Cardiac muscle cell (in vitro differentiated cells and primary cell): ENCODE measurements around the gene SEC61B. TPM values are rescaled to one million over a fixed set of nuclear protein-coding genes. Genes with fewer than 3 reads are reported as not detected.
"Not testable (repeated sequence)": the region's sequence is repeated elsewhere in the genome, so short reads cannot be mapped to it uniquely, and the experiment has no call there.

ENCODE experiments used
- DNase-seq, 2 donors: peaks; one replicate each; pipeline versions ENCODE4 v3.0.0 to v3.0.0-alpha.2; 2010 to 2017; ENCODE audit warnings: low read depth in 1 of 2, low spot score in 1 of 2
- H3K27ac ChIP-seq: fragments of 200-600 bp; sonication (generic); 2 replicates; pipeline ENCODE4 v1.5.1; 2016
- H3K27me3 ChIP-seq: fragments of 200-600 bp; sonication (generic); 2 replicates; pipeline ENCODE4 v1.6.0; 2016; ENCODE audit warnings: control low read depth
- H3K36me3 ChIP-seq: fragments of 200-600 bp; sonication (generic); 2 replicates; pipeline ENCODE4 v1.5.1; 2016; ENCODE audit warnings: control low read depth
- H3K4me1 ChIP-seq: fragments of 200-600 bp; sonication (generic); 2 replicates; pipeline ENCODE4 v1.8.1; 2017; ENCODE audit warnings: low read depth, mild to moderate bottlenecking, mixed run types
- H3K4me3 ChIP-seq: fragments of 200-600 bp; sonication (generic); 2 replicates; pipeline ENCODE4 v1.5.1; 2016; ENCODE audit warnings: mild to moderate bottlenecking
- H3K9me3 ChIP-seq: fragments of 200-600 bp; sonication (generic); 2 replicates; pipeline ENCODE4 v1.5.1; 2017; ENCODE audit warnings: low read depth, mild to moderate bottlenecking, control low read depth
- CTCF ChIP-seq: IDR thresholded peaks from 2 replicates; pipeline ENCODE4 v1.5.1; 2012; ENCODE audit warnings: low read depth, mild to moderate bottlenecking, low read length
- polyA plus RNA-seq: library from polyadenylated mRNA; unstranded; fragments of >200 nt; fragmentation: Nextera tagmentation; extraction: Ambion mirVana; gene quantifications from 2 replicates; pipeline ENCODE4 v1.2.1, GENCODE V29; 2016
- total RNA-seq: library from RNA; depleted of rRNA; stranded (reverse); fragments of >200 nt; gene quantifications from 2 replicates; pipeline ENCODE4 v1.2.3, GENCODE V29; 2016

Gene SEC61B
- total and polyA plus RNA-seq, 2 experiments from 2014 or later, result 57.8 to 213 TPM

GRCh38 chr9:99193466-99193821 lies 28.6 kb upstream of the SEC61B start:
- Histone ChIP-seq H3K4me1 (no peaks in the 10 kb centered on the region), H3K4me3 (no peak overlapping the region), H3K36me3 (no peaks in the 10 kb centered on the region), H3K9me3 (no peaks in the 10 kb centered on the region), H3K27me3 (no peaks in the 10 kb centered on the region), H3K27ac (no peak overlapping the region)
- TF ChIP-seq CTCF, result no peak
- DNase-seq, result no peak

- not testable (repeated sequence) for H3K4me3 ChIP-seq, H3K27ac ChIP-seq, H3K36me3 ChIP-seq, H3K9me3 ChIP-seq, H3K27me3 ChIP-seq, H3K4me1 ChIP-seq, DNase-seq
Observed at GRCh38 chr9:99196484-99196883, 25.6 kb upstream of the SEC61B start.

- Histone ChIP-seq H3K27ac (no peak overlapping the region), H3K4me1 (no peaks in the 10 kb centered on the region), H3K36me3 (no peaks in the 10 kb centered on the region), H3K4me3 (no peak overlapping the region), H3K27me3 (no peaks in the 10 kb centered on the region), H3K9me3 (no peaks in the 10 kb centered on the region)
- DNase-seq, result no peak
- TF ChIP-seq CTCF, result no peak
Observed at GRCh38 chr9:99197124-99197630, 24.9 kb upstream of the SEC61B start.

GRCh38 chr9:99197987-99198386 lies 24.1 kb upstream of the SEC61B start:
- no peak for DNase-seq
- no peak overlapping the region for H3K27ac ChIP-seq
- TF ChIP-seq CTCF, result no peak
- H3K4me1 ChIP-seq, result no peaks in the 10 kb centered on the region
- H3K9me3 ChIP-seq, result no peaks in the 10 kb centered on the region
- H3K36me3 ChIP-seq, result no peaks in the 10 kb centered on the region
- H3K27me3 ChIP-seq, result no peaks in the 10 kb centered on the region
- no peak overlapping the region for H3K4me3 ChIP-seq

- no peak for DNase-seq
- H3K4me1 ChIP-seq, result no peaks in the 10 kb centered on the region
- H3K27ac ChIP-seq, result no peak overlapping the region
- no peak overlapping the region for H3K4me3 ChIP-seq
- H3K9me3 ChIP-seq, result no peaks in the 10 kb centered on the region
- H3K36me3 ChIP-seq, result no peaks in the 10 kb centered on the region
- TF ChIP-seq CTCF, result no peak
- no peaks in the 10 kb centered on the region for H3K27me3 ChIP-seq
Observed at GRCh38 chr9:99199938-99200539, 22.0 kb upstream of the SEC61B start.

- DNase-seq, result no peak
- Histone ChIP-seq H3K9me3 (no peaks in the 10 kb centered on the region), H3K4me3 (no peak overlapping the region), H3K27ac (no peak overlapping the region), H3K36me3 (no peaks in the 10 kb centered on the region), H3K27me3 (no peaks in the 10 kb centered on the region), H3K4me1 (no peaks in the 10 kb centered on the region)
- TF ChIP-seq CTCF, result no peak
Observed at GRCh38 chr9:99201603-99202002, 20.5 kb upstream of the SEC61B start.
